Endothelial cell of umbilical vein (primary cell): ENCODE measurements around the gene GFI1B. TPM values are rescaled to one million over a fixed set of nuclear protein-coding genes. Genes with fewer than 3 reads are reported as not detected.

Experiments used
- BruUV-seq: library from RNA; stranded (reverse); fragments of 400-500 nt; replicated peaks from 2 replicates; lab custom pipeline; 2021; lab: Mats Ljungman, UMichigan
- CTCF ChIA-PET: fragments of 300-600, 350-600 bp; sonication (Branson Sonifier 250); formaldehyde crosslinking; loops from one replicate; lab custom pipeline; 2021; ENCODE audit warnings: antibody characterized with exemption, inconsistent platforms; lab: Charles Lee
- POLR2A ChIA-PET: fragments of 300-600, 350-600 bp; sonication (Branson Sonifier 250); formaldehyde crosslinking; loops from one replicate; lab custom pipeline; 2021; ENCODE audit warnings: antibody characterized with exemption, inconsistent platforms; lab: Charles Lee
- DNase-seq: peaks from one replicate; pipeline ENCODE4 v3.0.0-alpha.2; 2011; ENCODE audit warnings: low read depth, low spot score
- FAIRE-seq: peaks from 2 replicates; lab custom pipeline; 2011; peaks lifted over from hg19 to GRCh38; lab: Jason Lieb, UNC
- H2AFZ ChIP-seq: 2 replicates; pipeline ENCODE4 v1.6.0; 2012; ENCODE audit warnings: low read depth, low read length, control low read depth, inconsistent platforms
- H3K27ac ChIP-seq: 2 replicates; pipeline ENCODE4 v1.5.1; 2011; ENCODE audit warnings: low read depth, mild to moderate bottlenecking, control low read depth, low read length, moderate library complexity; ENCODE audit not compliant: insufficient read depth
- H3K27me3 ChIP-seq, 2 experiments: 2 replicates each; pipeline versions ENCODE4 v1.6.0 to v1.6.1; 2011; ENCODE audit warnings: low read length in 2 of 2, mixed read lengths in 1 of 2; ENCODE audit not compliant: control insufficient read depth in 2 of 2, insufficient read depth in 2 of 2
- H3K36me3 ChIP-seq, 2 experiments: 2 replicates in 1 of 2; 3 replicates in 1 of 2; pipeline ENCODE4 v1.5.1; 2011; ENCODE audit warnings: low read length in 2 of 2, mild to moderate bottlenecking in 1 of 2, moderate library complexity in 1 of 2; ENCODE audit not compliant: control insufficient read depth in 2 of 2, insufficient read depth in 2 of 2; ENCODE audit errors: extremely low read depth in 1 of 2
- H3K4me1 ChIP-seq: 3 replicates; pipeline ENCODE4 v1.5.1; 2011; ENCODE audit warnings: mild to moderate bottlenecking, low read length; ENCODE audit not compliant: control insufficient read depth, insufficient read depth; ENCODE audit errors: extremely low read depth
- H3K4me2 ChIP-seq: 2 replicates; pipeline ENCODE4 v1.6.1; 2011; ENCODE audit warnings: low read length, control low read depth, mixed read lengths; ENCODE audit not compliant: insufficient read depth
- H3K4me3 ChIP-seq, 3 experiments: fragments of 200-600 bp in 1 of 3; sonication (generic), shearing (Covaris generic) in 1 of 3; replicated peaks in 1 of 3; 2 replicates each; pipeline ENCODE4 v1.5.1; 2011 to 2016; ENCODE audit warnings: control low read depth in 3 of 3, low read length in 3 of 3, mild to moderate bottlenecking in 2 of 3, inconsistent platforms in 1 of 3, low read depth in 1 of 3, moderate library complexity in 1 of 3; ENCODE audit not compliant: insufficient read depth in 1 of 3
- H3K79me2 ChIP-seq: 2 replicates; pipeline ENCODE4 v1.6.0; 2012; ENCODE audit warnings: low read length, inconsistent platforms; ENCODE audit not compliant: control insufficient read depth, insufficient read depth
- H3K9ac ChIP-seq: replicated peaks from 2 replicates; pipeline ENCODE3; 2011; ENCODE audit warnings: low read length, control low read depth; ENCODE audit not compliant: insufficient read depth; ENCODE audit errors: extremely low read depth
- H3K9me1 ChIP-seq: replicated peaks from 3 replicates; pipeline ENCODE4 v1.6.0; 2011; ENCODE audit warnings: mild to moderate bottlenecking, low read length; ENCODE audit not compliant: control insufficient read depth, insufficient read depth; ENCODE audit errors: extremely low read depth
- H3K9me3 ChIP-seq: replicated peaks from 2 replicates; pipeline ENCODE4 v1.5.1; 2012; ENCODE audit warnings: low read length, inconsistent platforms; ENCODE audit not compliant: control insufficient read depth, insufficient read depth
- H4K20me1 ChIP-seq: replicated peaks from 2 replicates; pipeline ENCODE3; 2011; ENCODE audit warnings: mild to moderate bottlenecking, low read length; ENCODE audit not compliant: control insufficient read depth, insufficient read depth; ENCODE audit errors: extremely low read depth
- CTCF ChIP-seq, 2 donors: IDR thresholded peaks; 1 replicate in 1 of 2; 2 replicates in 1 of 2; pipeline ENCODE4 v1.5.1; 2011; ENCODE audit warnings: low read length in 2 of 2, mild to moderate bottlenecking in 2 of 2, moderate library complexity in 2 of 2, control low read depth in 1 of 2, inconsistent platforms in 1 of 2, low read depth in 1 of 2; ENCODE audit not compliant: insufficient read depth in 1 of 2; ENCODE audit errors: extremely low read depth in 1 of 2
- EZH2 ChIP-seq: IDR thresholded peaks from 2 replicates; pipeline ENCODE4 v1.6.1; 2012; ENCODE audit warnings: borderline replicate concordance, low read depth, mild to moderate bottlenecking, moderate library complexity, low read length, inconsistent platforms; ENCODE audit not compliant: severe bottlenecking
- FOS ChIP-seq: IDR thresholded peaks from 2 replicates; pipeline ENCODE4 v1.6.1; 2011; ENCODE audit warnings: mild to moderate bottlenecking, low read length, moderate library complexity, borderline replicate concordance; ENCODE audit not compliant: insufficient read depth
- GATA2 ChIP-seq: IDR thresholded peaks from 2 replicates; pipeline ENCODE4 v1.7.0; 2011; ENCODE audit warnings: low read depth, mild to moderate bottlenecking, moderate library complexity, mixed read lengths, low read length; ENCODE audit not compliant: insufficient read length, insufficient read depth
- JUN ChIP-seq: IDR thresholded peaks from 2 replicates; pipeline ENCODE4 v1.6.1; 2011; ENCODE audit warnings: borderline replicate concordance, low read depth; ENCODE audit not compliant: insufficient read length, insufficient read depth
- MAX ChIP-seq: IDR thresholded peaks from 2 replicates; pipeline ENCODE4 v1.6.1; 2011; ENCODE audit not compliant: insufficient read depth, insufficient read length
- MYC ChIP-seq: IDR thresholded peaks from one replicate; pipeline ENCODE4 v1.6.1; 2011; ENCODE audit warnings: mild to moderate bottlenecking, low read depth, low read length
- POLR2A ChIP-seq: IDR thresholded peaks from 2 replicates; pipeline ENCODE4 v1.6.1; 2012; ENCODE audit warnings: low read depth, mild to moderate bottlenecking, control low read depth, low read length
- POLR2AphosphoS5 ChIP-seq: IDR thresholded peaks from 2 replicates; pipeline ENCODE4 v1.6.1; 2012; ENCODE audit warnings: low read depth, mild to moderate bottlenecking, control low read depth, low read length, moderate library complexity; ENCODE audit not compliant: insufficient read depth
- dilution Hi-C: fragments of 300-500 bp; cut with MboI; formaldehyde crosslinking; loops from one replicate; pipeline ENCODE4 v1.15.0; 2019; ENCODE audit warnings: low sequenced_read_pairs; ENCODE audit not compliant: extremely low pct_ligation_motif_present
- intact Hi-C: fragments of 100-400 bp; cut with micrococcal nuclease; formaldehyde crosslinking; loops from one replicate; pipeline ENCODE4 v1.10.0; 2022
- polyA plus RNA-seq, 4 experiments: library from polyadenylated mRNA; depleted of rRNA in 3 of 4; stranded (reverse) in 3 of 4; unstranded in 1 of 4; fragments of >200 nt; gene quantifications; 2 replicates each; pipeline versions ENCODE4 v1.2.1 to v1.2.3, GENCODE V29; 2011 to 2012; ENCODE audit warnings: missing spikeins in 1 of 4
- total RNA-seq: library from RNA; stranded (reverse); gene quantifications from 2 replicates; pipeline ENCODE4 v1.2.3, GENCODE V29; 2021

The GFI1B gene
- total and polyA plus RNA-seq, 2 donors (not counting 3 experiments of a cell fraction or from before 2014, with no cell fraction given) = 0.04 TPM; not detected in 1

GRCh38 chr9:132982458-132982857 is 4.0 kb downstream of the GFI1B start:
- Histone ChIP-seq H3K36me3 (no peaks in the 10 kb centered on the region), H3K4me3 (no peak overlapping the region), H3K9me3 (no peaks in the 10 kb centered on the region), H3K79me2 (no peaks in the 10 kb centered on the region), H3K9ac (no peak overlapping the region), H3K27me3 (peaks cover 21% of the 10 kb centered on the region in 2 experiments), H3K9me1 (no peaks in the 10 kb centered on the region), H3K4me1 (no peaks in the 10 kb centered on the region), H3K27ac (no peak overlapping the region), H4K20me1 (no peaks in the 10 kb centered on the region), H3K4me2 (no peak overlapping the region), H2AFZ (no peak overlapping the region)
- ChIA-PET CTCF (interaction anchor here (1.6 kb wide), 1 partner anchor 9 kb away, joined by 4 read pairs; no protein-coding TSS in a partner anchor), POLR2A (no interaction called here)
- TF ChIP-seq MAX = no peak
- TF ChIP-seq POLR2AphosphoS5 = no peak
- TF ChIP-seq JUN = no peak
- no peak for TF ChIP-seq MYC
- TF ChIP-seq CTCF (IDR thresholded peaks at IDR 0.05; ENCODE audit: extremely low read depth in 1 of 2, insufficient read depth in 1 of 2, low read depth in 1 of 2, low read length in 2 of 2) = no peak
- TF ChIP-seq FOS = no peak
- TF ChIP-seq EZH2 = no peak
- TF ChIP-seq GATA2 = no peak
- TF ChIP-seq POLR2A = no peak
- no TSS peak for BruUV-seq
- dilution Hi-C loops = no loop called here
- DNase-seq (no peak), FAIRE-seq (no peak)
- intact Hi-C loops = no loop called here
